Retinal pigment epithelial cell (primary cell): ENCODE measurements around the gene EPHA8.

Experiments used
- DNase-seq: peaks from one replicate; pipeline ENCODE4 v3.0.0-alpha.2; 2010; ENCODE audit warnings: low read depth
- H3K4me3 ChIP-seq: 2 replicates; pipeline ENCODE4 v1.5.1; 2011; ENCODE audit warnings: mild to moderate bottlenecking, low read length, control low read depth, moderate library complexity
- TF ChIP-seq, protein P1 (sequence below): conservative IDR thresholded peaks from 2 replicates; pipeline ENCODE4 v1.5.1; 2011; ENCODE audit warnings: low read depth, low read length, control low read depth, inconsistent platforms

The EPHA8 gene

DNA sequence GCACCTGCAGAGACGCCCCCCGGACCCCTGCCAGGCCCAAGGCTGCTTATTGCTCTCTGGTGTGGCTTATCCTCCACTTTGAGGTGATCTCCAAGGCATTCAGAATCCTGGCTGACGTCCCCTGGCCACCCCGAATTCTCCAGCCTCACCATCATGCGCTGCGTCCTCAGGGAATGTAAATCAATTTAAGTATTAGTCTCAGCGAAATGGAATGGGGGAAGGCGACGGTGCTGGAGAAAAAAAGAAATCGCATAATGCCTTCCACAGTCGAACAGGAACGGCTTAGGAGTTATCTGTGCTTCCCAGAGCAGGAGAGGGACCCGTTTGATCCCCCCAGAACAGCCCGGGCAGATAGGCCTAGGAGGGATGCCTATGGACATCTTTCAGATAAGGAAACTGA, 2.9 kb downstream of the EPHA8 start:
- no peak overlapping the region for H3K4me3 ChIP-seq
- TF ChIP-seq, protein P1, sequence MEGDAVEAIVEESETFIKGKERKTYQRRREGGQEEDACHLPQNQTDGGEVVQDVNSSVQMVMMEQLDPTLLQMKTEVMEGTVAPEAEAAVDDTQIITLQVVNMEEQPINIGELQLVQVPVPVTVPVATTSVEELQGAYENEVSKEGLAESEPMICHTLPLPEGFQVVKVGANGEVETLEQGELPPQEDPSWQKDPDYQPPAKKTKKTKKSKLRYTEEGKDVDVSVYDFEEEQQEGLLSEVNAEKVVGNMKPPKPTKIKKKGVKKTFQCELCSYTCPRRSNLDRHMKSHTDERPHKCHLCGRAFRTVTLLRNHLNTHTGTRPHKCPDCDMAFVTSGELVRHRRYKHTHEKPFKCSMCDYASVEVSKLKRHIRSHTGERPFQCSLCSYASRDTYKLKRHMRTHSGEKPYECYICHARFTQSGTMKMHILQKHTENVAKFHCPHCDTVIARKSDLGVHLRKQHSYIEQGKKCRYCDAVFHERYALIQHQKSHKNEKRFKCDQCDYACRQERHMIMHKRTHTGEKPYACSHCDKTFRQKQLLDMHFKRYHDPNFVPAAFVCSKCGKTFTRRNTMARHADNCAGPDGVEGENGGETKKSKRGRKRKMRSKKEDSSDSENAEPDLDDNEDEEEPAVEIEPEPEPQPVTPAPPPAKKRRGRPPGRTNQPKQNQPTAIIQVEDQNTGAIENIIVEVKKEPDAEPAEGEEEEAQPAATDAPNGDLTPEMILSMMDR, result no peak
- no peak for DNase-seq

DNA sequence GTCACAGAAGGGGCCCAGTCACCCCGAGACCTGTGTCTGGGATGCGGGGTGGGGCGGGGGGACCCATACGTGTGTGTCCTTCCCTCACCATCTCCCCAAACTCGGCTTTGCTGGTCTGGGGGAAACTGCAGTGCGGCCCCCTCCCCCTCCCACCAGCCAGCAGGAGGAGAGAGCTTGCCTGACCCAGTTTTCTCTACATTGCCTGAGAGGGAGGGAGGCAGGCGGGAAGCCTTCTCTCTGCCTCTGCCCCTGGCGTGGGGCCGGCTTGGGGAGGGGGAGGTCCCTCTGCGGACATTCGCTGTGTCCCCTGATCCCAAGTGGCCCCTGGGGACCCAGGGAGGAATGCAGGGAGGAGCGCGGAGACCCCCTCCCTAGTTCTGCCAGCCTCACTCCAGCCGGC, 3.9 kb downstream of the EPHA8 start:
- TF ChIP-seq, protein P1, result no peak
- H3K4me3 ChIP-seq, result no peak overlapping the region
- DNase-seq, result no peak

DNA sequence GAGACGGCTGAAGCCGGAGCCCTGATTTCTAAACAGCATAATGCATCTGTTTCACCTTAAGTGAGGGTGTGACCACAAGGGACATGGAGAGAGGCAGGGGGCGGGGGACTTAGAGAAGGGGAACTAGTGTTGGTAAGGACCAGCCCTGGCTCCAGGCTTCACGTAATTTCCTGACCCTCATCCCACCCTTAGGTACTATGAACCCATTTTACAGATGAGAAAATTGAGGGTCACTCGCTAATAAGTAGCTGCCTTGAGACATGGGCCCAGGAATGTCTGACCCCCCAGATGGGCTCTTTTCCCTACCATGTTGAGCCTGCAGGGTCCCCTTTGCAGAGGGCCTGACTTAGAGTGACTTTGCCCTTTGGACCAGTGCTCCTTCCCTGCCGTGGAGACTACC, 4.7 kb downstream of the EPHA8 start:
- H3K4me3 ChIP-seq, result no peak overlapping the region
- DNase-seq, result no peak
- TF ChIP-seq, protein P1, result no peak

DNA sequence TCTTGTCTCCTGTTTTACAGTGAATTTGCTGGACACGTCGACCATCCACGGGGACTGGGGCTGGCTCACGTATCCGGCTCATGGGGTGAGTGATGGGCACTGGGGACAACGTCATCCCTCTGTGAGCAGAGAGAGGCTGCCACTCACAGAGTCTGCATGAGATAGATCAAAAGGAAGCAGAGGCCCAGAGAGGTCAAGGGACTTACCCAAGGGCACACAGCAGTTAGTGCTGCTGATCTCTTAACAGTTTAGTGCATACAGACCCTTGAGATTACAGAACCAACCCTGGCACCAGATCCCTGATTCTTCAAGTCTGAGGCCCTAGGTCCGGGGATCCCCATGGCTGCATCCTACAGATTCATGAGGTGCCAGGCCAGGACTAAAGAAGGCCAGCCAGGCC, 6.0 kb downstream of the EPHA8 start:
- no peak overlapping the region for H3K4me3 ChIP-seq
- no peak for DNase-seq
- TF ChIP-seq, protein P1, result no peak

DNA sequence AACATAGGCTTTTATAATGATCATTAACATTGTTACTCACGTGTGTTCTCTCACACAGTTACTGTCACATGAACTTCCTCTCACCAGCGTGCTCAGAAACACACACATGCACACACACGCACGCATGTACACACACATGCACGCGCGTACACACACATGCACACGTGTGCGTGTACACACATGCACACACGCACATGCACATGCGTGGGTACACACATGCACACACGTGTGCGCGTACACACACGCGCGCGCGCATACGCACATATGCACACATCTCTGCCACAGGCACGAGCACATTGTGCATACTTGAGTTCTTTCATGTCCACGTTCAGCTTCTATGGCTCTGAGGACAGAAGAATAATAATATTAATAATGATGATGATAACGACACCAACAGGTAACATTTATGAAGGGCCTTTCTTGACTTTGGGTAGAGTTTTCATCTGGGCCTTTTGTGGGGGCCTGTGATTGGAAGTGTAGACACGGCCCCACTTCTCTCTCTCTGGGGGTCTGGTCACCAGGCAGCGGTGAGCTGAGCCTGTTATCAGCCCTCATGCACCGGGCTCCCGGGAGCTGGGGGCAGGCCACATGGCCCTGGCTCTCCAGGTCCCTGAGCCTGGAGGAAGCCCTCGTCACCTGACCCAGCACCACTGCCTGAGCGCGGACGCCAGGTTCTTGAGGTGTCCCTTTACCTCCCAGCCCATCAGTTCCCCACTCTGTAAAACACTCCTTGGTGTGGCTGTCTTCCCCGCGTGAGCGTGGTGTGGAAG, 7.0 kb downstream of the EPHA8 start:
- DNase-seq, result no peak
- H3K4me3 ChIP-seq, result no peak overlapping the region
- TF ChIP-seq, protein P1, result no peak

DNA sequence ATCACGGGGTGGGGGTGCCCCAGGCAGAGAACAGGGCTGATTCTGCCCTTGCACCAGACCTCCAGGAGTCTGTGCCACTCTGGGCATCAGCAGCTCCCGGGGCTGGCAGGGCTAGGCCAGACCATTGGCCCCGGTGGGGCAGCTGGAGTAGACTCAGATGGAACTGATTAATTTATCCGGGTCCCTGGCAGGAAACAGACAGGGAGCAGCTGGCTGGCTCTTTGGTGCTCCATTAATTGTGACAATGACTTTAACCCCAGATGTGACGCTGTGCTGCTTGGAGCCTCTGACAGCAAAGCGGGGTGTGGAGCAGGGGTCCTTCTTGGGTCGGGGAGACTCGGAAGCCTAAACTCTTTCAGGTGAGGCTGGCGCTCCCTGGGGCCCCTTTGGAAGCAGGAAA, 9.5 kb downstream of the EPHA8 start:
- TF ChIP-seq, protein P1, result no peak
- DNase-seq, result no peak
- no peak overlapping the region for H3K4me3 ChIP-seq

DNA sequence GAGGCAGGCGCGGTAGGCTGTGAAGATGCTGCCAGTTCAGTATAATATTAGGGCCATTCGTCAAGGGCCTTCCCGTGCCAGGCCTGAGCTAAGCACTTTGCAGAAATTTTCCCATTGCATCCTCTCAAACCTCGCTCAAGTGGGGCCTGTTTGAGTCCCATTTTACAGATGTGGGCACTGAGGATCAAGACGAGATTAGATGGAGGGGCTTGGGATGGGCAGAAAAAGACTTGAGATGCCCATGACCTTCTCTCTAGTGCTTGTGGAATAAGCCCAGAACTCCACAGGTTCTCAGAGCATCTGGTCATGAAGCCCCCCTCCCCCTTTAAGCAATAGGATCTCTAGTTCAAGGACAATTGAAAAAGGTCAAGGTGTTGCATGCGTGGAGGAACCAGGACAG, 9.9 kb downstream of the EPHA8 start:
- H3K4me3 ChIP-seq, result no peak overlapping the region
- TF ChIP-seq, protein P1, result no peak
- no peak for DNase-seq
